Activated CD4-positive, alpha-beta T cell treated with anti-CD3 and anti-CD28 coated beads, Interleukin-2, amount 50 U/mL, for 16 hours (primary cell): ENCODE measurements around the gene MAP4K3.
"Not testable (repeated sequence)": the region's sequence is repeated elsewhere in the genome, so short reads cannot be mapped to it uniquely, and the experiment has no call there.

Experiments
- DNase-seq: peaks from one replicate; pipeline ENCODE4 v3.0.0-alpha.2; 2020

MAP4K3 gene

DNA sequence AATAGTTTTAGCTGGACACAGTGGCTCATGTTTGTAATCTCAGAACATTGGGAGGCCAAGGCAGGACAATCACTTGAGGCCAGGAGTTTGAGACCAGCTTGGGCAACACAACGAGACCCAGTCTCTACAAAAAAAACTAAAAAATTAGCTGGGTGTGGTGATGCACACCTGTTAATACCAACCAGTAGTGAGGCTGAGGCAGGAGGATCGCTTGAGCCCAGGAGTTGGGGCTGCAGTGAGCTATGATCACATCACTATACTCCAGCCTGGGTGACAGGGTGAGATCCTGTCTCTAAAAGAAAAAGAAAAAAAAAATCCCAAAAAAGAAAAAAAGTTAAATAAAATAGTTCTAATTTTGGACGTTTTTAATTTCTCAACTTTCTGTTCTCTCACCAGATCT lies 68.7 kb downstream of the MAP4K3 start:
- no peak for DNase-seq

DNA sequence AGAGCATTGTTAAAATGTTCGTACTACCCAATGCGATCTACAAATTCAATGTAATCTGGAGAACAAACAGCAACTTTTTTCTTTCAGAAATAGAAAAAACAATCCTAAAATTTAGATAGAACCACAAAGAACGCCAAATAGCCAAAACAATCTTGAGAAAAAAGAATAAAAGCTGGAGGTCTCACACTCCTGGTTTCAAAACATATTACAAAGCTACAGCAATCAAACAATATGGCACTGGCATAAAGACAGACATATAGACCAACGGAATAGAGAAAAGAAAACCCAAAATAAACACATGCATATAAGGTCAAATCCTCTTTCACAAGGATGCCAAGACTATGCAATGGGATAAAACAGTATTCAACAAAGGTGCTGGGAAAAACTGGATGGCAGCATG lies 74.5 kb downstream of the MAP4K3 start:
- DNase-seq: no peak

DNA sequence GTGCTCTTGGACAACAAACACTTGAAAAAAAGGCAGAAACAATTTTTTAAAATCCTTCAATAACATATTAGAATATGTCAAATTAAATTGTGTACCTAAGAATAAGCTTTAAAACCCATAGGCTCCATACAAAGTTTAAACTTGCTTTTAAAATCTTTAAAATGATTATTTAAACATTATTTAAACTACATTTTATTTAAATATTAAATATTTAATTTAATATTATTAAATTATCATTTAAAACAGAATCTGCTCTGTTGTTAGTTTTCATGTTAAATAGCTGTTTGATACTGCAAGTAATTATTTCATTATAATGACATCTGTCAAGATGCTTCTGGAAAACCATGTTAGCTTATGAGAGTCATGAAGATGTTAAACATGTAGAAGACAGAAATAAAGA lies 75.6 kb downstream of the MAP4K3 start:
- DNase-seq: no peak

DNA sequence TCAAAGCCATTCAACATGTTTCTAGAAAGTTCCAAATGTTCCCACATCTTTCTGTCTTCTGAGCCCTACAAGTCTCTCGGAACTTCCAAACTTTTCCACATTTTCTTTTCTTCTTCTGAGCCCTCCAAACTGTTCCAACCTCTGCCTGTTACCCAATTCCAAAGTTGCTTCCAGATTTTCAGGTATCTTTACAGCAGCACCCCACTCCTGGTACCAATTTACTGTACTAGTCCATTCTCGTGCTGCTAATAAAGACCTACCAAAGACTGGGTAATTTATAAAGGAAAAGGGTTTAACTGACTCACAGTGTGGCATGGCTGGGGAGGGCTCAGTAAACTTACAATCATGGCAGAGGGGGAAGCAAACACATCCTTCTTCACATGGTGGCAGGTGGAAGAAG lies 76.7 kb downstream of the MAP4K3 start:
- DNase-seq: not testable (repeated sequence)

DNA sequence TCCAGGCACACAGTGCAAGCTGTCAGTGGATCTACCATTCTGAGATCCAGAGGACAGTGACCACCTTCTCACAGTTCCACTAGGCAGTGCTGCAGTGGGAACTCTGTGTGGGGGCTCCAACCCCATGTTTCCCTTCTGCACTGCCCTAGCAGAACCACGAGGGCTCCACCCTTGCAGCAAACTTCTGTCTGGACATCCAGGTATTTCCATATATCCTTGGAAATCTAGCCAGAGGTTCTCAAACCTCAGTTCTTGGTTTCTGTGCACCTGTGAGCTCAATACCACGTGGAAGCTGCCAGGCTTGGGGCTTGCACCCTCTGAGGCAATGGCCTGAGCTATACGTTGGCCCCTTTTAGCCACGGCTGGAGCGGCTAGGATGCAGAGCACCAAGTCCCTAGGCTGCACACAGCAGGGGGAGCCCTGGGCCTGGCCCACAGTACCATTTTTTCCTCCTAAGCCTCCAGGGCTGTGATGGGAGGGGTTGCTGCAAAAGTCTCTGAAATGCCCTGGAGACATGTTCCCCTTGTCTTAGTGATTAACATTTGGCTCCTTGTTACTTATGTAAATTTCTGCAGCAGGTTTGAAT lies 77.5 kb downstream of the MAP4K3 start:
- DNase-seq: no peak

DNA sequence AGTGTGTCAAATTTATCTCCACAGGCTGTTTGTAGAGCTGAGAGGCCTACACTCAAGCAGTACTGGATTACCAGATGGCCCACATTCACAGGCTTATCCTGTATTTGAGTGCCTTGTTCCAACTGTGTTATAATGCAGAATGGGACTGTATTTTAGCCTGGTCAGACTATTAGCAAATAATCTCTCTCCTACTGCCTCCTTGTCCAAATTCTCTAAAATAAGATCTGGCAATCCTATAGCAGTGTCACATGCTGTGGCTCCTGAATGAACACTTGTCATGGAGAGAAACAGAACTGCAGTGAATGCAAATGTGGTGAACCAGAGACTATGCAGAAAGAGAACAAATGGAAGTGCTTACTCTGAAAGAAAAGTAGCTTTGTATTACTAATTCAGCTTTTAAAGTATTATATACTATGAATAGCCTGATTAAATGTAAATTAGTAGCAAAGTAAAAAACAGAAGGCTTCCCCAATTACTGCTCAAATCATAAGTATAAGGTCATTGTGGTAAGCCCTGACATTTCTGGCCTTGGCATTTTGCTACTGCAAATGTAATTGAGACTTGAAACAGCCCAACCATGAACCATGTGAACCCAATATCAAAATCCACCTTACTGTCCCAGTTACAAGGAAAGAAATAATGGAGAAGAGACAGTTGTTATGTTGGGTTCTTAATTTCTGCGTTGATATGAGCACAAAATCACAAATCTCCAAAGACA lies 80.0 kb downstream of the MAP4K3 start:
- DNase-seq: no peak

DNA sequence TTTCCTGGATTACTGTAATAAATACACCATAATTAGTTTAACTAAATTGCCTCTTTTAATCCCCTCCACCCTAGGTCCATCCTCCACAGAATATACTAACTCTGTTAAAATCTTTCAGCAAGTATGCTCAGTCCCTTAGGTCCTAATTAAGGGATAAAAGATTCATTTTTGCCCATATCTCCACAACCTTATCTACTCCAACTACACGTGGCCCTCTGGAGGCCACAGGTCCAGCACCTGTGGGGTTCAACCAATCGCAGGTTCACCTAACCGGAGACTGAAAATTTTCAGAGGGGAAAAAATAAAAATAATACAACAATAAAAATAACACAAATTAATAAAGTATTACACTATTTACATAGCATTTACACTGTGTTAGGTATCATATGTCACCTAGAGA lies 86.4 kb downstream of the MAP4K3 start:
- DNase-seq: no peak

DNA sequence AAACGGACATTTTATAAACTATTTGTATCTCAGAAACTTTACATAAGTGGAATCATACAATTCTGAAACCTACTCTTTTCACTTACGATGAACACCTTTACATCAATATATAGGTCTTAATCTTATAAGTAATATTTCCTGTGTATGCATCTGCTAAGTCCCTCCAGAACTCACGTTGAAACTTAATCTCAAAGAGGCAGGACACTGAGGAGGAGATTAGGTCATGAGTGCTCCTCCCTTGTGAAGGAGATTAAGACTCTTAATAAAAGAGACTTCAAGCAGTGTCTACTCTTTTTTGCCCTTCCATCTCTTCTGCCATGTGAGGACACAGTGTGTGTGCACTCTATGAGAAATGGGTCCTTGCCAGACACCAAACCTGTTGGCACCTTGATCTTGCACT lies 98.6 kb downstream of the MAP4K3 start:
- no peak for DNase-seq

DNA sequence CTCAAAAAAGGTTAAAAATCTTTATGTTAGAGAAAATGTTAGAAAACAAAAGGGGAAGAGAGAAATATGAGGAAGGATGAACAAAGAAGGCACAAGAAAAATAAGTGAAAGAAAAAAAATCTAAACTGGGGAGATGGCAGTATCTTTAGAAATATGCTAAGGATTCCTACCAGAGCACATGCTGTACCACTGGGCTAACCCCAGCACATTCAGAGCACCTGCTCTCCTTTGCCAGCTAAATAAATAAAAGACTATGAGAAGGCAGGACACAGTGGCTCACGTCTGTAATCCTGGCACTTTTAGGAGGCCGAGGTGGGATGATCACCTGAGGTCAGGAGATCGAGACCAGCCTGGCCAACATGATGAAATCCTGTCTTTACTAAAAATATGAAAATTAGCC lies 101.2 kb downstream of the MAP4K3 start:
- no peak for DNase-seq

DNA sequence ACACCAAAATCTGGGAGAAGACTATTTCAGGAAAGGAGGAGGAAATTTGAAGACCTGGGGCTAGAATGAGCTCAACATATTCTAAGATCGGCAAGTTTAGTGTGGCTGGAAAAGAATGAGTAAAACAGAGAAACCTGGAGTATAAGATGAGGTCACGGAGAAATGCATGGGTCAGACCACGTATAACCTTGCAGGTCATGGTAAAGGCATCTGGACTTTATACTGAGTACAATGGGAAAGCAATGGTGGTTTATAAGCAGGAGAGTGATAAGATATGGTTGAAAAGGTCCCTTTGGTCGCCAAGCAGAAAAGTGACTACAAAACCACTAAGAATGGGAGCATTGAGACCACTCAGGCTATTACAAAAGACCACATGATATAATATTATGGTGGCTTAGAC lies 102.1 kb downstream of the MAP4K3 start:
- no peak for DNase-seq

DNA sequence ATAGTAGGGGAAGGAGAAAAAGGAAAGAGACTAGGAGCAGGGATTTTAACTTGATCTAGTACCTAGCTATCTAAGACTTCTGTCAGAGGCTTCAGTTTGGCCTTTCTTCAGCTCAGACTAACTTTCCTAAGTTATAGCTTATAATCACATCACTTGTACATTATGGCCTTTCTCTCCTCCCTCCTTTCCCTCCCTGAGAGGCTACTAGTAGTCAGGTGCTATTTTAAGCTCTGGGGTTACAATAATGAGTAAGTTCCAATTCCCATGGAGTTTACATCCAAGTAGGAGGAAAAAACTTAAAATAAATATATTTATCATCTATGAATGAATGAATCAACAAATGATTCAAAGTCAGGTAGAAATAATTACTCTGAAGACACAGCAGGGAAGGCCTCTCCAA lies 102.6 kb downstream of the MAP4K3 start:
- DNase-seq: no peak

DNA sequence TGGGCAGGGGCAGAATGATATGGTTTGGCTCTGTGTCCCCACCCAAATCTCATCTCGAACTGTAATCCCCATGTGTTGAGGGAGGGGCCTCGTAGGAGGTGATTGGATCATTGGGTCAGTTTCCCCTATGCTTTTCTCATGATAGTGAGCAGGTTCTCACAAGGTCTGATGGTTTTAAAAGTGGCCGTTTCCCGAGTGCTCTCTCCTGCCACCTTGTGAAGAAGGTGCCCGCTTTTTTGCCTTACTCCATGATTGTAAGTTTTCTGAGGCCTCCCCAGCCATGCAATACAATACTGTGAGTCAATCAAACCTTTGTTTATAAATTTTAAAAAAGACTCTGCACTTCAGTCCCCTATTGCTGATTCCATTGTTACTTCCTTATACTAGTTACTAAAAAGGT lies 110.4 kb downstream of the MAP4K3 start:
- no peak for DNase-seq

DNA sequence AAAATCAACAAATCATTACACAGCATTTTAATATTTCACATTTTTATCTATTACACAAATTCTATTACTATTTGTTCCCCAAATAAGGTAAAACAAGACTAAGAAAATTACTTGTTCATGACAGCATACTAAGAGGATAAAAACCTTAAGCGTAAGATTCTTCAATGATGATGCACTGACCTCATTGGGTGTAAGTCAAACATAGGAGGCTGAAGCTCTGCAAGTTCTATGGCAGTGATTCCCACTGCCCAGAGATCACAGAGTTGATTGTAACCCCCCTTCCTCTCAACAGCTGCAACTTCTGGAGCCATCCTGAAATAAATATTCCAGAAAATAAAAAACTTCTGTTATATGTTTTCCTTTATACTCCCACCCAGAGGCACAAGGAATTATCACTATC lies 111.1 kb downstream of the MAP4K3 start:
- DNase-seq: no peak

DNA sequence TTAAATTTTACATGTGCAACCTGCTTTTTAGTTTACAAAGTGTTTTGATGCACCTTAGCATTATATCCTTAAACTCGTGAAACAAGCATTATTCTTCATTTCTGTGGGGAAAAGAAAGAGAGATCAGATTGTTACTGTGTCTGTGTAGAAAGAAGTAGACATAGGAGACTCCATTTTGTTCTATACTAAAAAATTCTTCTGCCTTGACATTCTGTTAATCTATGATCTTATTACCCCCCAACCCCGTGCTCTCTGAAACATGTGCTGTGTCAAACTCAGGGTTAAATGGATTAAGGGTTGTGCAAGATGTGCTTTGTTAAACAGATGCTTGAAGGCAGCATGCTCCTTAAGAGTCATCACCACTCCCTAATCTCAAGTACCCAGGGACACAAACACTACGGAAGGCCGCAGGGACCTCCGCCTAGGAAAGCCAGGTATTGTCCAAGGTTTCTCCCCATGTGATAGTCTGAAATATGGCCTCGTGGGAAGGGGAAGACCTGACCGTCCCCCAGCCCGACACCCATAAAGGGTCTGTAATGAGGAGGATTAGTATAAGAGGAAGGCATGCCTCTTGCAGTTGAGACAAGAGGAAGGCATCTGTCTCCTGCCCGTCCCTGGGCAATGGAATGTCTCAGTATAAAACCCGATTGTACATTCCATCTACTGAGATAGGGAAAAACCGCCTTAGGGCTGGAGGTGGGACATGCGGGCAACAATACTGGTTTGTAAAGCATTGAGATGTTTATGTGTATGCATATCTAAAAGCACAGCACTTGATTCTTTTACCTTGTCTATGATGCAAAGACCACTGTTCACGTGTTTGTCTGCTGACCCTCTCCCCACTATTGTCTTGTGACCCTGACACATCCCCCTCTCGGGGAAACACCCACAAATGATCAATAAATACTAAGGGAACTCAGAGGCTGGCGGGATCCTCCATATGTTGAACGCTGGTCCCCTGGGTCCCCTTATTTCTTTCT lies 115.7 kb downstream of the MAP4K3 start:
- DNase-seq: not testable (repeated sequence)

DNA sequence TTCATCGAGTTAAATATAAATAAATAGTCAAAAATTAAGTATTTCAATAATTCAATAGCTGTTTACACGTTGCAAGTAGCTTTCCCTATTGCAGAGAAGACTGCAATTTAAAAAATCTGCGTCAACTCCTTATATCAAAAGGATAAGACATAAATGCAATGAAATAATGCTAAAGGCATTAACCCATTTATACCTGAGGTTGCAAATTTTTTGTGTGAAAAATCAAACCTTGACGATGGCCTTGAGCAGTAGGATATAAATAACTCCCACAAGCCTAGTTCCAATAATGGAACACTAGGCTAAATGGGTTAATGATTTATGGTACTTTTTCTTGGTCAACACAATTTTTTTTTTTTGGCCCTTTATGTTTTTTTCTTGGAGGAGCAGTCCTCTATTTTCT lies 116.9 kb downstream of the MAP4K3 start:
- DNase-seq: no peak

DNA sequence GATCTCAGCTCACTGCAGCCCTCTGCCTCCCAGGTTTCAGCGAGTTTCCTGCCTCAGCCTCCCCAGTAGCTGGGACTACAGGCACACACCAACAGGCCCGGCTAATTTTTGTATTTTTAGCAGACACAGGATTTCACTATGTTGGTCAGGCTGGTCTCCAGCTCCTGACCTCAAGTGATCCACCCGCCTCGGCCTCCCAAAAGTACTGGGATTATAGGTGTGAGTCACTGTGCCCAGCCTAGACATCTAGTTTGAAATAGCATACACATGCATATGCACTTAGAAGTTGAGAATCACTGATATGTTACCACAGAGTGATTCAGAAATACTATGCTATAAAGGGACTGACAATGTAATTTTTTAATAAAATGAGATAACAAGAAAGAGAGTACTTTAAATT lies 123.5 kb downstream of the MAP4K3 start:
- no peak for DNase-seq

DNA sequence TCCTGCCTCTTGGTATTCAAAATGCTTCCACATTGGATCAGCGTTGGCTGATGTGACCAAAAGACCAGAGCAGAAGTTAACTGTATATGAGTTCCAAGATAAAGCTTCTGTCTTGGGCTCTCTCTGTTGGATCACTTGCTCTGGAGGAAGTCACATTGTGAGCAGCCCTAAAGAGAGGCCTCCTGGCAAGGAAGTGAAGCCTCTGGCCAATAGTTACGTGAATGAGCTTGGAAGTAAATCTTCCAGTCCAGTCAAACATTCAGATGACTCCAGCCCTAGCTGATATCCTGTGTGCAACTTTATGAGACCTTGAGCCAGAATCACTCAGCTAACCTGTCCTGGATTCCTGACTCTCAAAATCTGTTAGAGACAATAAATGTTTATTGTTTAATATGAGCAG lies 125.6 kb downstream of the MAP4K3 start:
- DNase-seq: no peak

DNA sequence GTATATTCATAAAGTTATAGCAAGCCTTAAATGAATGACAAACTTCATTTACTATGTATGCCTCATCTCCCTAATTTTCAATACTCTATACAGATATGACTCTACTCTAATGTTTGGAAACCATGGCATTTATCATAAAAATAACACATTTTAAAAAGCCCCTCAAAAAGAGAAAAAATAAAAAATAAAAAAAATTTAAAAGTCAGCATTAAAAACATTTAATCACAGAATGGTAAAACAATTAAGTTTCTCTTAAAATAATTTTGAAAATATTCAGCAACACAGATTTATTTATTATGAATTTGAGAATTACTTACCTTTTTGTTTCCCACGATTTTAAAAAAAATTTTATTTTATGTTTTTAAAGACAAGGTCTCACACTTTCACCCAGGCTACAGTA lies 128.3 kb downstream of the MAP4K3 start:
- no peak for DNase-seq

DNA sequence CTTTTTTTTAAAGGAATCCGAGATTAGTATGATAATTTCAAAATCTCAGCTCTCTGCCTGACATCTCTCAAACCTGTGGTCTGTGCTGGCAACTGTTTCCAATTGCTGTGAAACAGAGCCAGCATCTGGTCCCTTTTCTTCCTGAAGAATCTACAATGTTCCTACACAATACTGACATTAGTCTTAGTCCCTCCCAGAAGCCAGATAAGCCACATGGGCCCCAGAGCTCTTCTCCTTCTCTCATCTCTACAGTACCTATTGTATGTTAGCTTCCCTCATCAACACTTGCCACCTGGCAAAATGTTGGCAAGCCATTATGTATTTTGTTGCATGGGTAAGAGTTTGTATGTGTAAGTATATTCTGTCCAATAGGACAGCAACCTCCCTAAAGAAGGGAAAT lies 130.5 kb downstream of the MAP4K3 start:
- DNase-seq: no peak

DNA sequence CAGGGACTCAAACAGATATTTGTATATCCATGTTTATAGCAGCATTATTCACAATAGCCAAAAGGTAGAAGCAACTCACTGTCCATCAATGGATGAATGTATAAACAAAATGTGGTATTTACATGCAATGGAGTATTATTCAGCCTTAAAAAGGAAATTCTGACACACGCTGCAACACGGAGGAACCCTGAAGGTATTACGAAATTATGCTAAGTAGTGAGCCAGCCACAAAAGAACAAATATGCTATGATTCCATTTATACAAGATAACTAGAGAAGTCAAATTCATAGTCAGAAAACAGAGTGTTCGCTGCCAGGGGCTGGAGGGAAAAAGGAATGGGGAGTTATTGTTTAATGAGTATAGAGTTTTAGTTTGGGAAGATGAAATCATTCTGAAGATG lies 132.4 kb downstream of the MAP4K3 start:
- DNase-seq: no peak

DNA sequence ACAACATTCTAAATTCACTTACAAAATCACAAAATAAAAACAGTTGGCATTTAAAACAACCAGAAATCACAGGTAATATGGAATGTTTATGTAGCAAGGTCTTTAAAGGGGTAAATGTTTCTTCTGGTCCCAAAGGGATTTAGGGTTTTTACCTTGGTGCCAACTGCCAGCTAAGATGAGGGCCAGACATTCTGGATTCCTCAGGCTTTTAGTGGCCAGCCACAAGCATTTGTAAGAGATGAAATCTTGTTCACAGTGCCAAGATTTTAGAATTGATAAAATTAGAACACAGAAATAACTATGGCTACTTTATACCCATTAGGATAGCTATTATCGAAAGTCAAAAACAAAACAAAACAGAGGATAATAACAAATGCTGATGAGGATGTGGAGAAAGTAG lies 132.9 kb downstream of the MAP4K3 start:
- no peak for DNase-seq

DNA sequence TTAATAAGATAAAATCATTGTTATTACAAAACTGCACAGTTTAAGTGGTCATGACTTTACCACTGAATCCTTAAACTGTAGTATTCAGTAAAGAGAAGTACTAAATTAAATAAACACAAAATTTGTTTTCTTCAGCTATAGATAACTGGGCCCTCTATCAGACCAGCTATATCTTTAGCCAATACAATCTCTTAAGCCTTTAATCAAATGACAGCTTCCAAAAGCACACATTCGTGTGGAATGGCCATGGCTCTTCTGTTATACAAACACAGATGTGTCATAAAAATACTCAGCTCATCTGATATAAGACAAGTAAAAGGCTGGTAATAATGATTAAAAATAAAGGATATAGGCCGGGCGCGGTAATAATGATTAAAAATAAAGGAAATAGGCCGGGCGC lies 135.7 kb downstream of the MAP4K3 start:
- DNase-seq: no peak

DNA sequence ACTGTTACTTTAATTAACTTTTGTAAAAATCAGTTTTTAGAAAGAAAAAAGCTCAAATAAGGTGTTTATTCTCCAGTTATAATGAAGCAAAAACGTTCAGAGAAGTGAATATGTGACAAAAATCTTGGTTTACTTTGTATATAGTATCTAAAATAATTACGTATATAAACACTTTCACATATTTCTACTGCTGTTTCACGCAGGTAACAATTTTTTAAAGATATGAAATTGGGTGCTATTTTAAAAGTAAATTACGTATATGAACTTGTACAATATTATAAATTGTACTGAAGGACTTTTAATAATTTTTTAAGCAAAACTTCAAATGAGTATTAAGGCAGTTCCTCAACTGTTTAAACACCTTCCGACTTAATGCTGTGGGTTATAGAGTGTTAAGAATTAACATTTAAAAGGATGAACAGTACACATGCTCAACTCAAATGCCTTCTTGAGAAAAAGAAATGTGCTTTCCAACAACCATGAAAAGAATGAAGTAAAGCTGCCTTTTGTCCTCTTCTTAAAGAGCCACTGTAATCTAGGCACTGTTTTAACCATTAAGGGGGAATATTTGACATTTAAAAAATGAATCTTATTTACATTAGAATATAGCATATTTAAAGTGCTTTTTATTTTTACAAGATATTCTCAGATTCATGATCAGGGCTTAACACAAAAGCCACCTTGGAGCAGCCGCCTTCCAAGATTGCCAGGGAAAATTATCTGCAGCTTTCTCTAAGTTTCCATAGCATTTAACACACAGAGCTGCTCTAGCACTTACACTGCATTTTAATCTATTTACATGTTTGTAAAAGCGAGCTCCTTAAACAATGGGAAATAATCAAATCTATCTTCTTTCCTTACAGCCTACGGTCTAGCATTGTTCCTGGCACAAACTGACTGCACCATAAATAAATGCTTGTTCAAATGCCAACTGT lies 136.8 kb downstream of the MAP4K3 start:
- DNase-seq: no peak
